Osteocyte (in vitro differentiated cells): ENCODE data around the gene NAB2. TPM values are rescaled to one million over a fixed set of nuclear protein-coding genes. Genes with fewer than 3 reads are reported as not detected.

Source experiments
- DNase-seq: peaks from one replicate; pipeline ENCODE4 v3.0.0; 2021; ENCODE audit warnings: mixed read lengths; ENCODE audit not compliant: unreplicated experiment; ENCODE audit errors: extremely low spot score
- H3K27ac Mint-ChIP-seq: one replicate; pipeline ENCODE4 v1.8.0; 2021; ENCODE audit warnings: mild to moderate bottlenecking, mixed read lengths; ENCODE audit not compliant: unreplicated experiment
- H3K27me3 Mint-ChIP-seq: one replicate; pipeline ENCODE4 v1.8.0; 2021; ENCODE audit warnings: mixed read lengths; ENCODE audit not compliant: unreplicated experiment
- H3K36me3 Mint-ChIP-seq: one replicate; pipeline ENCODE4 v1.8.0; 2021; ENCODE audit warnings: mixed read lengths; ENCODE audit not compliant: unreplicated experiment
- H3K4me1 Mint-ChIP-seq: one replicate; pipeline ENCODE4 v1.8.0; 2021; ENCODE audit warnings: mixed read lengths; ENCODE audit not compliant: unreplicated experiment
- H3K4me3 Mint-ChIP-seq: one replicate; pipeline ENCODE4 v1.8.0; 2021; ENCODE audit warnings: mild to moderate bottlenecking, moderate library complexity, mixed read lengths; ENCODE audit not compliant: unreplicated experiment
- H3K9me3 Mint-ChIP-seq: one replicate; pipeline ENCODE4 v1.8.0; 2021; ENCODE audit warnings: mixed read lengths; ENCODE audit not compliant: unreplicated experiment
- total RNA-seq: library from RNA; stranded (reverse); gene quantifications from 2 replicates; pipeline ENCODE4 v1.2.1, GENCODE V29; 2021
- TF ChIP-seq, protein P1 (sequence below): fragments of 200-600 bp; sonication (generic); IDR thresholded peaks from 2 replicates; pipeline ENCODE4 v1.5.0; 2021; ENCODE audit warnings: antibody characterized with exemption, mild to moderate bottlenecking, moderate library complexity

Gene NAB2
- total RNA-seq, 1 donor from 2014 or later: 42.8 TPM

DNA sequence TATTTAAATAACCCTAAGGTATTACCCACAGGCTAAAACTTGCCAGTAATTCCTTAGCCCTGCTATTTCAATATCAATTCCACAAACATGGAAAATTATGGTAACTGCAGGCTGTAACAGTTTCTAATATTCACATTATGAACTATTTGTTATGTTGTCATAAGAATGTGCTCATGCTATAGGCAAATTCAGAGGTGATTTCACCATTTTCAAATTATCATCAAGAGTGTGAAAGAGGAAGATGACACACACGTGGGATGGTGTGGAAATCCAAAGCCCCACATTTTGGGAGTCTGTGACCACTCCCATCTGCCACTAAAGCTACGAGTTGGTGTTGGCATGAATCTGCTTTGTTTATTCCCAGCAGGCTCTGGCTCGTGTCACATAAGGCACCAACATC is 33.1 kb upstream of the NAB2 start:
- Mint-ChIP-seq H3K27me3 (peaks cover 4% of the 10 kb centered on the region), H3K27ac (no peak overlapping the region), H3K4me1 (no peaks in the 10 kb centered on the region), H3K4me3 (no peak overlapping the region), H3K9me3 (no peaks in the 10 kb centered on the region), H3K36me3 (peaks cover 20% of the 10 kb centered on the region)
- DNase-seq: no peak
- TF ChIP-seq, protein P1, sequence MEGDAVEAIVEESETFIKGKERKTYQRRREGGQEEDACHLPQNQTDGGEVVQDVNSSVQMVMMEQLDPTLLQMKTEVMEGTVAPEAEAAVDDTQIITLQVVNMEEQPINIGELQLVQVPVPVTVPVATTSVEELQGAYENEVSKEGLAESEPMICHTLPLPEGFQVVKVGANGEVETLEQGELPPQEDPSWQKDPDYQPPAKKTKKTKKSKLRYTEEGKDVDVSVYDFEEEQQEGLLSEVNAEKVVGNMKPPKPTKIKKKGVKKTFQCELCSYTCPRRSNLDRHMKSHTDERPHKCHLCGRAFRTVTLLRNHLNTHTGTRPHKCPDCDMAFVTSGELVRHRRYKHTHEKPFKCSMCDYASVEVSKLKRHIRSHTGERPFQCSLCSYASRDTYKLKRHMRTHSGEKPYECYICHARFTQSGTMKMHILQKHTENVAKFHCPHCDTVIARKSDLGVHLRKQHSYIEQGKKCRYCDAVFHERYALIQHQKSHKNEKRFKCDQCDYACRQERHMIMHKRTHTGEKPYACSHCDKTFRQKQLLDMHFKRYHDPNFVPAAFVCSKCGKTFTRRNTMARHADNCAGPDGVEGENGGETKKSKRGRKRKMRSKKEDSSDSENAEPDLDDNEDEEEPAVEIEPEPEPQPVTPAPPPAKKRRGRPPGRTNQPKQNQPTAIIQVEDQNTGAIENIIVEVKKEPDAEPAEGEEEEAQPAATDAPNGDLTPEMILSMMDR: no peak

DNA sequence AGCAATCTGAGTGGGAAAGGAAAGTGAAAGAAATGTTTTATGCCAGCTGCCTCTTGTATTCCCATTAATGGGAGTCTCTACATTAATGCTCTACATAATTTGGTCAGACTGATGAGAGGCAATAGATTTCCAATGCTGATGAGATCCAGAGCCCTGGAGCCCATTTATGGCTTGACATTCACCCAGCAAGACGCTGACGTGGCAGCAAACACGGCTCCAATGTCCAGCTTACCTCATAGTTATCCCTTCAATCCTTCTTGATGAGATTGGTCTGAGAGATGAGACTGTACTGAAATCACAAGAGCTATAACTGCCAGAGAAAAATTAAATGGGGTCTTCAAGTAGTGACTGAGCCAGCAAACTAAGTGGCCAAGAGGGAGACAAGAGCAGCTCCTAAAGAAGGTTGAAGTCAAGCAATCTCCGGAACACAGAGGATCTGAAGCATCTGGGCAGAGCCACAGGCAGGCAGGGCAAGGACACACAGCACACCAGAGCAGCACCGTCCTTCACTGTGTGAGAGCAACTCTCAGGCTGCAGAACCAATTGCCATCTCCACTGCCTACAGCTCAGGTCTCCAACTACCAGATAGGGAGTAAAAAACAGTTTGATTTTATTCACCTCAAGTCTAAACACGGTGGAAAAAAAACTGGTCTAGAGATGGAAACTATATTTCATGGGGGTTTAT is 31.7 kb upstream of the NAB2 start:
- TF ChIP-seq, protein P1: no peak
- Mint-ChIP-seq H3K27me3 (no peaks in the 10 kb centered on the region), H3K36me3 (peaks cover 20% of the 10 kb centered on the region), H3K9me3 (no peaks in the 10 kb centered on the region), H3K27ac (no peak overlapping the region), H3K4me3 (no peak overlapping the region), H3K4me1 (no peaks in the 10 kb centered on the region)
- no peak for DNase-seq

DNA sequence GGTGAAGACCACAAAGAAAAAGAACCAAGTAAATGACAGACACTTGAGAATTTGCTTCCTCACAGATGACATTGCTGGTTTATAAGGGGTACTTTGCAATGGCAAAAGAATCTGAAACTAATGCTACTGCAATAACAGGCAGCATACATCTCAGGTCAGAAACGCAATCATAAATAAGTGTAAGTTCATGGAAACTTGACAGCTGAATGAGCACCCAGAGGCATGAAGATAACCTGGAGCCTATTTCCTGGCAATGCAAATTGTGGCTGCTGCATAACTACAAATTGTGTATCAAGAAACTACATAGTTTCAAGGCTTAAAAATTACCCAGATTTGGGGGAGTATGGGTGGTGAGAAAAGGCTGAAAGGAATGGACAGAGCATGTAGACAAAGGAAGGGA is 30.5 kb upstream of the NAB2 start:
- no peak for DNase-seq
- Mint-ChIP-seq H3K27ac (no peak overlapping the region), H3K4me1 (no peaks in the 10 kb centered on the region), H3K4me3 (no peak overlapping the region), H3K27me3 (no peaks in the 10 kb centered on the region), H3K36me3 (peaks cover 20% of the 10 kb centered on the region), H3K9me3 (no peaks in the 10 kb centered on the region)
- TF ChIP-seq, protein P1: no peak

DNA sequence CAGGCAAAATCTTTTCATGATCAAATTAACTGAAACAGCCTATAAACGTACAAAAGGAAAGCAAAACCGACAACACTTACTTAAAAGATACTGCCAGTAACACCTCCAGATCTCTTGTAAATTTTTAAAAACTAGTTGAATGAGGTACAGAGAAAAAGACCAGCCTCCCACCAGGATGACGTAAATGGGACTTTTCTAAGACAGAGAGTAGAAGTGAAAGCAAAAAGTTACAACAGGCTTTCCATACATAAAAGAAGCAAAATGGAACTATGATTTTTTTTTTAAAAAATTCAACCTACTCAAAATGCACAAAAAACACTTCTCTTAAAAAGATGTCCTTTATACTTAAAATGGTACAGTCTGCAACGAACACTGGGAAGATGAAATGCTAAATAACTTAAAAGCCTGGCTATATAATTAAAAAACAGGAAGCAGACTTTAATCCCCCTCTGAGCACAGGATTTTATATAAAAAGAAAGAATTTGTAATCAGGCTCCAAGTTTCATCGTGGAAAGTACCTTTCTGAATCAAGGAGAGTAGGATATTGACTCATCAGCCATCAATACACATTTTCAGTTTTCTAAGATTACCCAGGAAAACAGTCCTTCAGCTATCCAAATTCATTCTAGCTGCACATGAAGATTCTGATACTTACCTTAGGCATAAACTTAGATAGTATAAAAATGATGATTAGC is 24.8 kb upstream of the NAB2 start:
- H3K4me3 Mint-ChIP-seq: no peak overlapping the region
- no peak for DNase-seq
- H3K4me1 Mint-ChIP-seq: no peaks in the 10 kb centered on the region
- no peaks in the 10 kb centered on the region for H3K9me3 Mint-ChIP-seq
- H3K36me3 Mint-ChIP-seq: peaks cover 7% of the 10 kb centered on the region
- no peaks in the 10 kb centered on the region for H3K27me3 Mint-ChIP-seq
- TF ChIP-seq, protein P1: no peak
- no peak overlapping the region for H3K27ac Mint-ChIP-seq

DNA sequence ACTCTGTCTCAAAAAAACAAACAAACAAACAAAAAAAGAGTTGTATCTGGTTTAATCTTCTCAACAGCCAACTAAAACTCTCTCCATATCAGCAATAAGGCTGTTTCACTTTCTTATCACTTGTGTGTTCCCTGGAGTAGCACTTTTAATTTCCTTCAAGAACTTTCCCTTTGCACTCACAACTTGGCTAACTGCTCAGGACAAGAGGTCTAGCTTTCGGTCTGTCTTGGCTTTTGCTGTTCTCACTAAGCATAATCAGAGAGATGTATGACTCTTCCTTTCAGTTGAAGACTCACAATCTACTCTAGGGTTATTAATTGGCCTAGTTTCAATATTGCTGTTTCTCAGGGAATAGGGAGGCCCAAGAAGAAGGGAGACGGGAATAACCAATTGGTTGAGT is 22.7 kb upstream of the NAB2 start:
- Mint-ChIP-seq H3K4me1 (peaks cover 6% of the 10 kb centered on the region), H3K27ac (no peak overlapping the region), H3K36me3 (peaks cover 8% of the 10 kb centered on the region), H3K9me3 (no peaks in the 10 kb centered on the region), H3K27me3 (no peaks in the 10 kb centered on the region), H3K4me3 (no peak overlapping the region)
- no peak for DNase-seq
- TF ChIP-seq, protein P1: no peak
